ENCODE measurements around the gene FBLN1. TPM values are rescaled to one million over a fixed set of nuclear protein-coding genes. Genes with fewer than 3 reads are reported as not detected.
"Not testable (repeated sequence)": the region's sequence is repeated elsewhere in the genome, so short reads cannot be mapped to it uniquely, and the experiment has no call there.

Gene FBLN1
- total RNA-seq, 1 donor from 2014 or later, result 70.1 TPM

GRCh38 chr22:45620706-45621105, 118.0 kb downstream of the FBLN1 start:
- intact Hi-C loops (cut with DNase I), result no loop called here
- DNase-seq (ENCODE audit: low spot score), result no peak

- no peak for DNase-seq (ENCODE audit: low spot score)
- intact Hi-C loops (cut with DNase I), result no loop called here
These were observed 119.3 kb downstream of the FBLN1 start for GRCh38 chr22:45621836-45622600.

GRCh38 chr22:45623464-45624145, 120.9 kb downstream of the FBLN1 start:
- DNase-seq (ENCODE audit: low spot score), result not testable (repeated sequence)

GRCh38 chr22:45626198-45626651, 123.5 kb downstream of the FBLN1 start:
- no peak for DNase-seq (ENCODE audit: low spot score)
- intact Hi-C loops (cut with DNase I), result no loop called here

More at GRCh38 chr22:45623464-45624145, 120.9 kb downstream of the FBLN1 start:
- intact Hi-C loops (cut with DNase I), result not testable (repeated sequence)

GRCh38 chr22:45627489-45628233, 125.0 kb downstream of the FBLN1 start:
- DNase-seq (ENCODE audit: low spot score), result no peak

GRCh38 chr22:45628515-45628914, 125.8 kb downstream of the FBLN1 start:
- intact Hi-C loops (cut with DNase I), result no loop called here
- DNase-seq (ENCODE audit: low spot score), result no peak

More at GRCh38 chr22:45627489-45628233, 125.0 kb downstream of the FBLN1 start:
- intact Hi-C loops (cut with DNase I), result no loop called here

- DNase-seq (ENCODE audit: low spot score), result no peak
- intact Hi-C loops (cut with DNase I), result no loop called here
These were observed 126.9 kb downstream of the FBLN1 start for GRCh38 chr22:45629469-45630089.

GRCh38 chr22:45630436-45630835, 127.8 kb downstream of the FBLN1 start:
- intact Hi-C loops (cut with DNase I), result no loop called here
- DNase-seq (ENCODE audit: low spot score), result no peak

GRCh38 chr22:45631140-45631840, 128.6 kb downstream of the FBLN1 start:
- intact Hi-C loops (cut with DNase I), result no loop called here
- DNase-seq (ENCODE audit: low spot score), result no peak

- DNase-seq (ENCODE audit: low spot score), result peak; percentile 19
- intact Hi-C loops (cut with DNase I), result no loop called here
These were observed 129.2 kb downstream of the FBLN1 start for GRCh38 chr22:45631841-45632238.

- intact Hi-C loops (cut with DNase I), result no loop called here
- DNase-seq (ENCODE audit: low spot score), result peak; percentile 43
These were observed 130.3 kb downstream of the FBLN1 start for GRCh38 chr22:45632791-45633515.

GRCh38 chr22:45636683-45637082, 134.0 kb downstream of the FBLN1 start:
- DNase-seq (ENCODE audit: low spot score), result no peak
- intact Hi-C loops (cut with DNase I), result no loop called here

- intact Hi-C loops (cut with DNase I), result no loop called here
- no peak for DNase-seq (ENCODE audit: low spot score)
These were observed 135.5 kb downstream of the FBLN1 start for GRCh38 chr22:45638197-45638596.

- peak; percentile 71 for DNase-seq (ENCODE audit: low spot score)
- intact Hi-C loops (cut with DNase I), result no loop called here
These were observed 136.4 kb downstream of the FBLN1 start for GRCh38 chr22:45638834-45639746.

- peak; percentile 20 for DNase-seq (ENCODE audit: low spot score)
- intact Hi-C loops (cut with DNase I), result loop anchor here (5.0 kb wide), 1 partner anchor 62 kb away; no protein-coding TSS in a partner anchor
These were observed 137.0 kb downstream of the FBLN1 start for GRCh38 chr22:45639747-45640102.

- peak; percentile 43 for DNase-seq (ENCODE audit: low spot score)
- intact Hi-C loops (cut with DNase I), result loop anchor here (5.0 kb wide), 1 partner anchor 63 kb away; no protein-coding TSS in a partner anchor
These were observed 137.7 kb downstream of the FBLN1 start for GRCh38 chr22:45640291-45640940.

All from cardiac septum (tissue), 1 donor.